Esophagus muscularis mucosa (tissue), 4 donors: ENCODE measurements around the gene RPS19BP1.

Experiments used
- EP300 ChIP-seq: sonication (generic); formaldehyde crosslinking; IDR thresholded peaks from one replicate; pipeline ENCODE4 v1.6.1; 2017; ENCODE audit warnings: antibody characterized with exemption
- POLR2A ChIP-seq: fragments of 450-650 bp; IDR thresholded peaks from one replicate; pipeline ENCODE4 v1.6.1; 2017; ENCODE audit warnings: antibody characterized with exemption, moderate library complexity, mild to moderate bottlenecking, low read depth
- POLR2AphosphoS5 ChIP-seq, 2 donors: sonication (generic); formaldehyde crosslinking; IDR thresholded peaks; one replicate each; pipeline ENCODE4 v1.6.1; 2017; ENCODE audit warnings: antibody characterized with exemption in 2 of 2
- TF ChIP-seq, protein P1 (sequence below), 3 experiments: fragments of 200-600 bp in 2 of 3; fragments of 450-650 bp in 1 of 3; sonication (generic) in 2 of 3; IDR thresholded peaks; one replicate each; pipeline ENCODE4 v1.5.1; 2017 to 2019; ENCODE audit warnings: antibody characterized with exemption in 3 of 3, mild to moderate bottlenecking in 2 of 3, moderate library complexity in 1 of 3

DNA sequence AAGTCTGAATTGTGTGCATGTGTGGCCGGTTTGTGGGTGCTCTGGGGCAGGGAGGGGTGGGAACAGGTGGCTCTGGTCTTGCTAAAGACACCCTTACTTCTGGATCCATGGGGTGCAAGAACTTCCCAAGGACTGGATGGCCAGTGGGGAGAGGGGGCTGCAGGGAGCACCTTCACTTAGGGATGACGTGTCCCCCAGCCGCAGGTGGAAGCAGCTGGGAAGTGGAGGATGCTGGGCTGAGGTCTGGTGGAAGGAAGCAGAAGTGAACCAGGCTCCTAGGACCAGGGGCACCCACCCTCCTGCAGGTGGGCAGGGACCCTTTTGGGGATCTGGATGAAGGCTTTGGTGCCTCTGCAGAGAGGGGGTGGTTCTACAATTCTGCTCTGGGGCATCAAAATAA lies 40.4 kb downstream of the RPS19BP1 start:
- TF ChIP-seq, protein P1, sequence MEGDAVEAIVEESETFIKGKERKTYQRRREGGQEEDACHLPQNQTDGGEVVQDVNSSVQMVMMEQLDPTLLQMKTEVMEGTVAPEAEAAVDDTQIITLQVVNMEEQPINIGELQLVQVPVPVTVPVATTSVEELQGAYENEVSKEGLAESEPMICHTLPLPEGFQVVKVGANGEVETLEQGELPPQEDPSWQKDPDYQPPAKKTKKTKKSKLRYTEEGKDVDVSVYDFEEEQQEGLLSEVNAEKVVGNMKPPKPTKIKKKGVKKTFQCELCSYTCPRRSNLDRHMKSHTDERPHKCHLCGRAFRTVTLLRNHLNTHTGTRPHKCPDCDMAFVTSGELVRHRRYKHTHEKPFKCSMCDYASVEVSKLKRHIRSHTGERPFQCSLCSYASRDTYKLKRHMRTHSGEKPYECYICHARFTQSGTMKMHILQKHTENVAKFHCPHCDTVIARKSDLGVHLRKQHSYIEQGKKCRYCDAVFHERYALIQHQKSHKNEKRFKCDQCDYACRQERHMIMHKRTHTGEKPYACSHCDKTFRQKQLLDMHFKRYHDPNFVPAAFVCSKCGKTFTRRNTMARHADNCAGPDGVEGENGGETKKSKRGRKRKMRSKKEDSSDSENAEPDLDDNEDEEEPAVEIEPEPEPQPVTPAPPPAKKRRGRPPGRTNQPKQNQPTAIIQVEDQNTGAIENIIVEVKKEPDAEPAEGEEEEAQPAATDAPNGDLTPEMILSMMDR (IDR thresholded peaks at IDR 0.05), result no peak
- no peak for TF ChIP-seq POLR2AphosphoS5 (IDR thresholded peaks at IDR 0.05)
- TF ChIP-seq EP300, result no peak
- no peak for TF ChIP-seq POLR2A
